Progenitor cell of endocrine pancreas (in vitro differentiated cells): ENCODE data around the gene MORC3. TPM values are rescaled to one million over a fixed set of nuclear protein-coding genes. Genes with fewer than 3 reads are reported as not detected.
"Not testable (repeated sequence)": the region's sequence is repeated elsewhere in the genome, so short reads cannot be mapped to it uniquely, and the experiment has no call there.

ENCODE experiments used
- DNase-seq: peaks from one replicate; pipeline ENCODE4 v3.0.0; 2021; ENCODE audit warnings: low spot score; ENCODE audit not compliant: unreplicated experiment
- H3K27ac Mint-ChIP-seq: 2 replicates; pipeline ENCODE4 v1.8.0; 2021; ENCODE audit warnings: mild to moderate bottlenecking, moderate library complexity, mixed read lengths
- H3K27me3 Mint-ChIP-seq: 2 replicates; pipeline ENCODE4 v1.8.0; 2021; ENCODE audit warnings: mixed read lengths
- H3K36me3 Mint-ChIP-seq: 2 replicates; pipeline ENCODE4 v1.8.0; 2022; ENCODE audit warnings: mixed read lengths; ENCODE audit not compliant: insufficient read depth
- H3K4me1 Mint-ChIP-seq: 2 replicates; pipeline ENCODE4 v1.8.0; 2021; ENCODE audit warnings: low read depth, mixed read lengths
- H3K4me3 Mint-ChIP-seq: 2 replicates; pipeline ENCODE4 v1.8.0; 2021; ENCODE audit warnings: low read depth, mild to moderate bottlenecking, moderate library complexity, mixed read lengths
- H3K9me3 Mint-ChIP-seq: 2 replicates; pipeline ENCODE4 v1.8.0; 2021; ENCODE audit warnings: low read depth, mixed read lengths
- CTCF ChIP-seq: fragments of 200-600 bp; sonication (generic); IDR thresholded peaks from one replicate; pipeline ENCODE4 v1.5.0; 2021; ENCODE audit warnings: antibody characterized with exemption, mild to moderate bottlenecking; ENCODE audit not compliant: unreplicated experiment
- total RNA-seq: library from RNA; stranded (reverse); gene quantifications from 2 replicates; pipeline ENCODE4 v1.2.1, GENCODE V29; 2021

Gene MORC3
- total RNA-seq, 1 donor from 2014 or later, result 33.7 TPM

DNA sequence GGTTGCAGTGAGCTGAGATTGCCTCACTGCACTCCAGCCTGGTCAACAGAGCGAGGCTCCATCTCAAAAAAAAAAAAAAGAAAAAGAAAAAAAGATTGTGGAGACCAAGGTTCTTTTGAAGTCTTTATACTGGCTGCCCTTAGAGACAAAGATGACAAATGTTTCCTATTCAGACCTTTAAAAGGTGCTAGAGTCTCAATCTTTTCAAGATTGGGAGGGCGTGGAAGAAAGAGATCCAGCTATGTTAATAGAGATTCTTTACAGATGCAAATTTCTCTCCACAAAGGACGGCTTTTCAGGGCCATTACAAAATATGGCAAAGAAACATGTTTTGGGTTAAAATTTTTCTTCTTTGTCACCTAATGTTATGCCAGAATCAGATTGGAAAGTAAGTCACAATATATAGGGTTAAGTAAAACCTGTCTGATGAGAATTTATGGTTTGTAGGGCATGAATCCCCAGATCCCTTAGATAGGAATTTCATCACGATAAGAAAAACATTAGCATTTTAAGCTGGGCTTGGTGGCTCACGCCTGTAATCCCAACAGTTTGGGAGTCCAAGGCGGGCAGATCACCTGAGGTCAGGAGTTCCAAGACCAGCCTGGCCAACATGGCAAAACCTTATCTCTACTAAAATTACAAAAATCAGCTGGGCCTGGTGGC, 13.0 kb upstream of the MORC3 start:
- peaks cover 7% of the 10 kb centered on the region for H3K9me3 Mint-ChIP-seq
- H3K27me3 Mint-ChIP-seq, result no peaks in the 10 kb centered on the region
- DNase-seq, result no peak
- TF ChIP-seq CTCF, result no peak
- peaks cover 2% of the 10 kb centered on the region for H3K36me3 Mint-ChIP-seq
- H3K4me3 Mint-ChIP-seq, result no peak overlapping the region
- no peak overlapping the region for H3K27ac Mint-ChIP-seq
- no peaks in the 10 kb centered on the region for H3K4me1 Mint-ChIP-seq

DNA sequence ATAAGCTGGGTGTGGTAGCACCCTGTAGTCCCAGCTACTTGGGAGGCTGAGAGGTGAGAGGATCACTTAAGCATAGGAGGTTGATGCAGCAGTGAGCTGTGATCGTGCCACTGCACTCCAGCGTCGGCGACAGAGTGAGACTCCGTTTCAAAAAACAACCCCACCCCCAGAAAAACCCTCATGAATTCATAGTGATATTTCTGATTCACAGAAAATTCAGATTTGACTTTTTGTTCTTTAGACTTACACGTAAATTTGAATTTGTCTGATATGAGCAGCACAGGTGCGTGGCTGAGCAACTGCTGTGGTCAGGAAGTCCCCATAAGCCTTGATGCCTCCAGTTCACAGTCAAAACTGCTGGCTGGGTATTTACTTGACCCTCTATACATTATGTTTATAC, 10.0 kb upstream of the MORC3 start:
- H3K9me3 Mint-ChIP-seq, result peaks cover 12% of the 10 kb centered on the region
- no peak overlapping the region for H3K27ac Mint-ChIP-seq
- H3K27me3 Mint-ChIP-seq, result no peaks in the 10 kb centered on the region
- no peak for DNase-seq
- H3K36me3 Mint-ChIP-seq, result peaks cover 2% of the 10 kb centered on the region
- no peaks in the 10 kb centered on the region for H3K4me1 Mint-ChIP-seq
- TF ChIP-seq CTCF, result no peak
- H3K4me3 Mint-ChIP-seq, result no peak overlapping the region

DNA sequence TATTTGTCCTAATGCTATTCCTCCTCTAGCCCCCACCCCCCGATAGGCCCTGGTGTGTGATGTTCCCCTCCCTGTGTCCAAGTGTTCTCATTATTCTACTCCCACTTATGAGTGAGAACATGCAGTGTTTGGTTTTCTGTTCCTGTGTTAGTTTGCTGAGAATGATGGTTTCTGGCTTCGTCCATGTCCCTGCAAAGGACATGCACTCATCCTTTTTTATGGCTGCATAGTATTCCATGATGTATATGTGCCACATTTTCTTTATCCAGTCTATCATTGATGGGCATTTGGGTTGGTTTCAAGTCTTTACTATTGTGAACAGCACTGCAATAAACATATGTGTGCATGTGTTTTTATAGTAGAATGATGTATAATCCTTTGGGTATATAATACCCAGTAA, 6.6 kb upstream of the MORC3 start:
- not testable (repeated sequence) for H3K9me3 Mint-ChIP-seq, H3K27ac Mint-ChIP-seq, H3K27me3 Mint-ChIP-seq, H3K4me3 Mint-ChIP-seq, DNase-seq, H3K36me3 Mint-ChIP-seq, H3K4me1 Mint-ChIP-seq

- not testable (repeated sequence) for H3K27ac Mint-ChIP-seq, H3K4me3 Mint-ChIP-seq, H3K27me3 Mint-ChIP-seq, H3K4me1 Mint-ChIP-seq, H3K9me3 Mint-ChIP-seq, DNase-seq, H3K36me3 Mint-ChIP-seq
Measured at GRCh38 chr21:36316045-36316444, 4.0 kb upstream of the MORC3 start.

DNA sequence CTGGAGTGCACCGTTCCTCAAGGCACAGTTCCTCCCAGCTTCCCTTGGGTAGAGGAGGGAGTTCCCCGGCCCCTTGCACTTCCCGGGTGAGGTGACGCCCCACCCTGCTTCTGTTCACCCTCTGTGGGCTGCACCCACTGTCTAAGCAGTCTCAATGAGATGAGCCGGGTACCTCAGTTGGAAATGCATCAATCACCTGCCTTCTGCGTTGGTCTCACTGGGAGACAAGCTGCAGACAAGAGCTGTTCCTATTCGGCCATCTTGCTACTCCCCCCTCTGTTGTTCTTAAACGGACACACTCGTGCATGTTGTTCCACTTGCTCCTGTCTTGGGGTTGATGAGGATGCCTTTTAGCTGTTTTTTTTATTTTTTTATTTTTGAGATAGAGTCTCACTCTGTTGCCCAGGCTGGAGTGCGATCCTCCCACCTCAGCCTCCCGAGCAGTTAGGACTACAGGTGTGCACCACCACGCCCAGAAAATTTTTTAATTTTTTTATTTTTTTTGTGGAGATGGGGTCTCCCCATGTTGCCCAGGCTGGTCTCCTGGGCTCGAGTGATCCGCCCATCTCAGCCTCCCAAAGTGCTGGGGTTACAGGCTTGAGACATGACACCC, 3.0 kb upstream of the MORC3 start:
- TF ChIP-seq CTCF, result no peak
- Mint-ChIP-seq H3K4me3 (no peak overlapping the region), H3K27ac (no peak overlapping the region), H3K4me1 (peaks cover 9% of the 10 kb centered on the region), H3K36me3 (peaks cover 1% of the 10 kb centered on the region), H3K27me3 (no peaks in the 10 kb centered on the region), H3K9me3 (peaks cover 8% of the 10 kb centered on the region)
- DNase-seq, result no peak

DNA sequence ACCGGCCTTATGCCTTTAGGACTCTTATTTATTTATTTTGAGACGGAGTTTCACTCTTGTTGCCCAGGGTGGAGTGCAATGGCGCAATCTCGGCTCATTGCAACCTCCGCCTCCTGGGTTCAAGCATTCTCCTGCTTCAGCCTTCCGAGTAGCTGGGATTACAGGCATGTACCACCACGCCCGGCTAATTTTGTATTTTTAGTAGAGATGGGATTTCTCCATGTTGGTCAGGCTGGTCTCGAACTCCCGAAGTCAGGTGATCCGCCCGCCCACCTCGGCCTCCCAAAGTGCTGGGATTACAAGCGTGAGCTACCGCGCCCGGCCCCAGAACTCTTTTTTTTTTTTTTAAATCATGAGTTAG, 611 bp upstream of the MORC3 start:
- not testable (repeated sequence) for H3K27me3 Mint-ChIP-seq, H3K9me3 Mint-ChIP-seq, H3K36me3 Mint-ChIP-seq, DNase-seq
- Mint-ChIP-seq H3K27ac (peak overlapping the region; percentile 96), H3K4me3 (peak overlapping the region; percentile 80), H3K4me1 (peaks cover 12% of the 10 kb centered on the region)
